Right cardiac atrium (tissue), 5 donors: Measurements from ENCODE around the gene RIPK4. TPM values are rescaled to one million over a fixed set of nuclear protein-coding genes. Genes with fewer than 3 reads are reported as not detected.

Experiments
- ATAC-seq, 2 donors: fragments of 200-7000 bp; cut with Tn5 transposase; one replicate each; pipeline versions ENCODE4 v1.8.0 to v1.9.1; 2020; ENCODE audit warnings: moderate library complexity in 2 of 2, mild to moderate bottlenecking in 1 of 2
- DNase-seq, 3 donors: peaks; one replicate each; pipeline ENCODE4 v3.0.0-alpha.2; 2020
- H3K27ac ChIP-seq: one replicate; pipeline ENCODE4 v1.5.1; 2013; ENCODE audit warnings: mild to moderate bottlenecking, low read length, control low read depth, moderate library complexity
- H3K27me3 ChIP-seq: one replicate; pipeline ENCODE4 v1.6.1; 2013; ENCODE audit not compliant: control insufficient read depth, insufficient read depth
- H3K4me1 ChIP-seq: one replicate; pipeline ENCODE4 v1.6.1; 2013; ENCODE audit warnings: low read length; ENCODE audit not compliant: control insufficient read depth, insufficient read depth
- H3K4me3 ChIP-seq: one replicate; pipeline ENCODE4 v1.5.1; 2013; ENCODE audit warnings: low read length, control low read depth
- H3K9me3 ChIP-seq: one replicate; pipeline ENCODE4 v1.6.1; 2013; ENCODE audit warnings: low read length; ENCODE audit not compliant: control insufficient read depth
- WGBS: extraction: QIAGEN DNeasy Blood & Tissue Kit; methylation state at CpG from one replicate; pipeline ENCODE4 v1.1.7; 2013; 5-methylcytosine and 5-hydroxymethylcytosine counted together
- intact Hi-C, 4 donors: fragments of 100-400 bp; cut with DNase I; formaldehyde crosslinking; loops; one replicate each; pipeline versions ENCODE4 v1.11.0 to v1.14.0; 2022 to 2023
- polyA plus RNA-seq: library from polyadenylated mRNA; stranded (reverse); fragments of 200-250 nt; gene quantifications from one replicate; pipeline ENCODE4 v1.2.3, GENCODE V29; 2013
- total RNA-seq, 4 donors: library from RNA; stranded (reverse); fragmentation: NEBNext Ultra II Directional; extraction: Animal tissue kit (Norgen Biotek cat#: 25700); gene quantifications; one replicate each; pipeline ENCODE4 v1.2.1, GENCODE V29; 2021
- donor health status: healthy with polysubstance abuse.
- donor health status: DM: no; HTN: yes; CAD: no.
- donor health status: DM: no; HTN: no; CAD: no.
- donor health status: DM: no; HTN: yes; CAD: no; lungs with severe emphysema.
- donor health status: DM: yes; HTN: yes; CAD: no.

RIPK4 gene
- total and polyA plus RNA-seq, 5 donors = 0.70 to 1.2 (median 0.91) TPM

DNA sequence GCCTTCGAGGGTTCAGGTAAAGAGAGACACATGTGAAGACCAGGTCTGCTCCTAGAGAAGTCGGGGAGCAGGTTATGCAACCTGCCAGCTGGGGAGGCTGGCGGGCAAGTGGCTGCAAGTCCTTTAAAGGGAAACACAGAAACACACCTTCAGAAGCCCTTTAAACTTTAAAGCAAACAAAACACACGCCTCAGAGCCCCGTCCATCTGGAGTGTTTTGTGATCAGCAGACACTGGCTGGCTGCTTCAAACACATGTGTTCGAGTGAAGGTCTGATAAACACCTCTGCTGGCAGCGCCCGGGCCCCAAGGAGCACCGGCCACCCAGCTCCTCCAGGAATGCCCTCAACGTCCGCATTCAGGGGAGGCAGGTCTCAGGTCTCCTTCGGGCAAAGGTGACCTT, 15.2 kb downstream of the RIPK4 start:
- Histone ChIP-seq H3K9me3 (no peaks in the 10 kb centered on the region), H3K27me3 (no peaks in the 10 kb centered on the region), H3K27ac (no peak overlapping the region), H3K4me3 (no peak overlapping the region), H3K4me1 (no peaks in the 10 kb centered on the region)
- DNase-seq = no peak
- intact Hi-C loops = no loop called here
- no peak for ATAC-seq
- 59% methylated on average over 12 of the region's 12 CpGs for WGBS

- intact Hi-C loops = no loop called here
- Histone ChIP-seq H3K27ac (no peak overlapping the region), H3K9me3 (no peaks in the 10 kb centered on the region), H3K4me3 (no peak overlapping the region), H3K27me3 (no peaks in the 10 kb centered on the region), H3K4me1 (no peaks in the 10 kb centered on the region)
- DNase-seq (no peak), ATAC-seq (no peak)
- WGBS = 94% methylated on average over 16 of the region's 16 CpGs
Measured at GRCh38 chr21:41750532-41751151, 16.2 kb downstream of the RIPK4 start.

DNA sequence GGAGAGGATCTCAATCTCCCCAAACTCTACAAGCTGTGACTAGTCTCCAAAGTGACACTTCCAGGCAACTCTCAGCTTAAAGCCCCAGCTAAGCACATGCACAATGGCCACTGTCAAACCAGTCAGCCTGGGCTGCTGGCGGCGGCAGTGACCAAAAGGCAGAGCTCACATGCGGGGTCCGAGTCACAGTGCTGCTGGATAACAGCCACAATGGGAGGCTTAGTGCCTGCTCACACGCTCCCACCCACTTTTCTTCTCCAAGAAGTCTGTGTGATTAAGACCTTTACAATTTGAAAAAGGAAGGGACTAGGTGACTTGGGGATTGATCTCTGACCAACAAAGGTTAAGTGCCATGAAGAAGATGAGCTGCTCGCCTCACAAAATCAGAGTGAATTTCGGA, 16.8 kb downstream of the RIPK4 start:
- DNase-seq = no peak

DNA sequence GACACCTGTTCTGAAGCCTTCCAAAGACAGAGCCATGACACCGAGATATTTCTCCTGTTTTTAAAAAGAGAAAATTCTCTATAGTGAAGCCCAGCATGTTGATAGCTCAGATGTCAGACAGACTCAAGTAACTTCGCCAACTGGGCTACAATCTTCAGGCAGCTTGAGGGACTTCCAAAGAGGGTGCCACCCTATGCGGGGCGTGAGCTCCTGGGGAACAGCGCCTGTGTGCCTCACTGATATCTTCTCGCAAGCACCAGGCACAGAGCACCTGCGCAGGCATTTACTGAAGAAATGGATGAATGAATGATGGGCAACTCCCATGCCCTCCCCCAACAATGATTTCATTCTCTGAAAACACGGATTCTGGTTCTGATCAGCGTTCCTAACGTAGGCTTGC, 17.6 kb downstream of the RIPK4 start:
- intact Hi-C loops = no loop called here
- Histone ChIP-seq H3K9me3 (no peaks in the 10 kb centered on the region), H3K27ac (no peak overlapping the region), H3K27me3 (no peaks in the 10 kb centered on the region), H3K4me3 (no peak overlapping the region), H3K4me1 (no peaks in the 10 kb centered on the region)
- WGBS = 93% methylated on average over 10 of the region's 10 CpGs
- DNase-seq (no peak), ATAC-seq (no peak)

More for the DNA sequence above, 16.8 kb downstream of the RIPK4 start:
- H3K4me1 ChIP-seq = no peaks in the 10 kb centered on the region
- ATAC-seq = no peak
- H3K4me3 ChIP-seq = no peak overlapping the region
- no peaks in the 10 kb centered on the region for H3K9me3 ChIP-seq
- WGBS = 78% methylated on average over 7 of the region's 7 CpGs
- H3K27ac ChIP-seq = no peak overlapping the region
- intact Hi-C loops = no loop called here
- H3K27me3 ChIP-seq = no peaks in the 10 kb centered on the region

DNA sequence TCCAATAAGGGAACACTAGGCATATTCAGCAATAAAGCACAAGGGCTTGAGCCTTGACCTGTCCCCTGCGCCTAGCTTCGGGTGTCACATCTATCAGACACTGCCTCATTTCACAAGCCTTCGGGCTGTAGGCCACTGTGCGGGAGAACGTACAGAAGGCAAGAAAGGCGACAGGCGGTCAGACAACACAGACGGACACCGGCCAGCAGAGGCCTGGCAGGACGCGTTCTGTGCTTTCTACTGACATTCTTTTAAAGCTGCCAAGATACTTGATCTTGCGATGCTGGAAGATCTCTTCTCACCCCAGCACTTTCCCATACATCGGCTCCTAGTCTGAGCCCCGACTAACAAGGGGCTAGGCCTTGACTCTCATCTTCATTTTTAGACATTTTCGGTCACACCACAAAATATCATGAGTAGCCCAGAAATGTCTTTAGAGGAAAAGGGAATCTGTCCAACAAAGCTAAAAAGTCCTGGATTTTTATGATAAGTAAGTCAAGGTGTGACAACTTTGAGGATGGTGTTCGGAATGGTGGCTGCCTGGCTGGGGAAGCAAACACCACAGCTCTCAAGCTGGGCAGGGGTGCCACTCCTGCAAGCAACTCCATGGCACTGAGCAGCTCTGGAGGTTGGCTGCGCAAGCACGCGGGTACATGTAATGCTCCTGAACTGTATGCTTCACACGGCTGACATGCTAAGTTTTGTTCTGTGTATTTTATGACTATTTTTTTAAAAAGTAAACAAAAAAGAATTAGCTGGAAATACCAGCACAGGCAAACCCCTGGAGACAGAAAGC, 18.7 kb downstream of the RIPK4 start:
- Histone ChIP-seq H3K9me3 (no peaks in the 10 kb centered on the region), H3K4me1 (no peaks in the 10 kb centered on the region), H3K27ac (no peak overlapping the region), H3K4me3 (no peak overlapping the region), H3K27me3 (no peaks in the 10 kb centered on the region)
- intact Hi-C loops = no loop called here
- no peak for ATAC-seq
- no peak for DNase-seq
- 83% methylated on average over 20 of the region's 20 CpGs for WGBS

GRCh38 chr21:41746744-41747006, 20.2 kb downstream of the RIPK4 start:
- H3K9me3 ChIP-seq = no peaks in the 10 kb centered on the region
- H3K27me3 ChIP-seq = no peaks in the 10 kb centered on the region
- no peaks in the 10 kb centered on the region for H3K4me1 ChIP-seq
- 81% methylated on average over 8 of the region's 8 CpGs for WGBS
- DNase-seq = no peak
- intact Hi-C loops = no loop called here
- no peak overlapping the region for H3K4me3 ChIP-seq
- no peak for ATAC-seq
- H3K27ac ChIP-seq = no peak overlapping the region

DNA sequence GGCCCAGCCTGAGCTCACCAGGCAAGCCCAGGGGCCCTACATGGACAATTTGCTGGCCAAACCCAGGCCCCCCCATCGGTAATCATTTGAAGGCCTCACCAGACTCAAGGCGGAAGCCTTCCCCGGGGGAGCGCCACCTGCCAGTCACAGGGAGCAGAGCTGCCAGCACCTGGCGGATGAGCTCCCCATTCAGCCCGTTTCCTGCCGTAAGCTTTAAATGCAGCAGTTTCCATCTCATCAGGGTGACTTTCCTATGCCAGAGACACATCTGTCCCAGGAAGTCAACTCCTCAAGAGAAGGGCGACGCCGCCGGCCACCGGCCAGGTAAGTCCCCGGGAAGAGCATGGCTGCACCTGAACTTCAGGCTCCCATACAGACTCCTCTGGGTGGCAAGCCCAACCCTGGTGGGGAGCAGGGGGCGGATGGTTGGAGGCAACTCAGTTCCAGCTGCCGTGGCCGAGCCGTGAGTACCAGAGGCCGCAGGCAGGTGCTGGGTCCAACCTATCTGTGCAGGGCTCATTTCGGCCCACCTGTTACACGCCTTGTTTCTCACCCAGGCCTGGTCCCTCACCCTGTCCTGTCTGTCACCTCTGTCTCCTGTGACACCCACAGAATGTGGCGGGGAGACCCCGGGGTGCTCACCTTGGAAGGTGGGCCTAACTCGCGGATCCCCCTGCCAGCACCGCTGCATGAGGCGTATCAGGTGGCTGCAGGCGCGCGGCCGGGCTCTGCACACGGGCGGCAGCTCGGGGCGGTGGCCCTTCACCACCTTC, 20.7 kb downstream of the RIPK4 start:
- Histone ChIP-seq H3K4me3 (no peak overlapping the region), H3K27ac (no peak overlapping the region), H3K4me1 (no peaks in the 10 kb centered on the region), H3K27me3 (no peaks in the 10 kb centered on the region), H3K9me3 (no peaks in the 10 kb centered on the region)
- DNase-seq = no peak
- ATAC-seq = no peak
- 90% methylated on average over 34 of the region's 34 CpGs for WGBS
- intact Hi-C loops = no loop called here

- 79% methylated on average over 25 of the region's 25 CpGs for WGBS
- no peaks in the 10 kb centered on the region for H3K27me3 ChIP-seq
- no peaks in the 10 kb centered on the region for H3K9me3 ChIP-seq
- no peaks in the 10 kb centered on the region for H3K4me1 ChIP-seq
- DNase-seq = no peak
- no peak for ATAC-seq
- no peak overlapping the region for H3K27ac ChIP-seq
- intact Hi-C loops = no loop called here
- H3K4me3 ChIP-seq = no peak overlapping the region
Measured at GRCh38 chr21:41745026-41745820, 21.6 kb downstream of the RIPK4 start.

DNA sequence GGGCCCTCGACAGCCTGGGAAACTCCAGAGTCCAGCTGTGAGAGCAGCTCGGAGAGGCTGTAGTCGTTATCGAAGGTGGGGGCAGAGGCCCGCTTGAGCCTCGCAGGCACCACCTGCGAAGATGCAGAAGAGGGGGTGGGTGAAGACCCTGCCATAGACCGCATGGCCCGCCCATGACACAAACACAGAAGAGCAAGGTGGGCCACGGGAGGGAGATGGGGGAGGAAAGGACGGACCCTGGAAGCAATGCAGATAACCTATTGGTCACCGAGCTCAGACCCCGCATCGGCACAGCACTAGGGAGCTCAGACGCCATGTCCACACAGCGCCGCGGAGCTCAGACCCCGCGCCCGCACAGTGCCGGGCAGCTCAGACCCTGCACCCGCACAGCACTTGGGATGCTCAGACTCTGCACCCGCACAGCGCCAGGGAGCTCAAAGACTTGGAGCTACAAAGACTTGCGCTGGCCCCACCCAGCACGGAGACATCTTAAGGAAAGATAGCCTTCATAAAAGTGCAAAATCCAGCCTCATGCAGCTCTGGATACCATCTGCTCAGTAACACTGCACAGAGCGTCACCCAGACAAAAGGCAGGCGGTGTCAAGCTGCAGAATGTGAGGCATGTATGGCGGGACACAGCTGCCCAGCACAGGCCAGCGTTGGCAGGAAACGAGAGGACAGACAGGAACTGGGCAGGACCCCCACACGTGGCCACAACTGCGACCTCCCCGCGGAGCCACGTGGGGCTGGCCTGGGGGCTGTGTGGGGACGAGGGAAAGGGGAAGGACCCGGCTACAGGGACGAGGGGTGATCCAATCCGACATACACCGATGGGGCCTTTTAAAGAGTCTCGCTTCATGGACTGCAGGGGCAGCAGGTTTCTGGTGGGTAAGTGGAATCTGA, 22.6 kb downstream of the RIPK4 start:
- no peak overlapping the region for H3K27ac ChIP-seq
- WGBS = 68% methylated on average over 43 of the region's 43 CpGs
- no peak for ATAC-seq

GRCh38 chr21:41743321-41744027, 23.4 kb downstream of the RIPK4 start:
- H3K4me3 ChIP-seq = no peak overlapping the region
- DNase-seq = no peak
- H3K9me3 ChIP-seq = no peaks in the 10 kb centered on the region
- no peaks in the 10 kb centered on the region for H3K4me1 ChIP-seq
- WGBS = 89% methylated on average over 26 of the region's 26 CpGs
- ATAC-seq = no peak
- no peaks in the 10 kb centered on the region for H3K27me3 ChIP-seq
- no peak overlapping the region for H3K27ac ChIP-seq
- intact Hi-C loops = no loop called here

More for the DNA sequence above, 22.6 kb downstream of the RIPK4 start:
- Histone ChIP-seq H3K4me3 (no peak overlapping the region), H3K9me3 (no peaks in the 10 kb centered on the region), H3K27me3 (no peaks in the 10 kb centered on the region), H3K4me1 (no peaks in the 10 kb centered on the region)
- DNase-seq = no peak
- intact Hi-C loops = no loop called here
